ENCODE results near the gene NET1. TPM values are rescaled to one million over a fixed set of nuclear protein-coding genes. Genes with fewer than 3 reads are reported as not detected.
A peak's percentile ranks its signal among the peaks of the same experiment; 100 is the strongest.
"Not testable (repeated sequence)": the region's sequence is repeated elsewhere in the genome, so short reads cannot be mapped to it uniquely, and the experiment has no call there.

NET1 gene
- total RNA-seq, 2 donors from 2014 or later: 22.2 to 37.5 TPM

- not testable (repeated sequence) for H3K27me3 Mint-ChIP-seq (ENCODE audit: low read depth); H3K36me3 Mint-ChIP-seq (ENCODE audit: insufficient read depth in 2 of 2); H3K4me1 Mint-ChIP-seq (ENCODE audit: low read depth); H3K4me3 Mint-ChIP-seq; H3K9me3 Mint-ChIP-seq; H3K27ac Mint-ChIP-seq; ATAC-seq (replicated peaks in 1 of 2); DNase-seq
Measured at GRCh38 chr10:5380395-5380794, 32.0 kb upstream of the NET1 start.

- Mint-ChIP-seq H3K9me3 (peaks cover 3 to 6% of the 10 kb centered on the region in 2 donors), H3K4me3 (no peak overlapping the region), H3K27ac (no peak overlapping the region), H3K36me3 (ENCODE audit: insufficient read depth in 2 of 2) (peaks cover 0 to 2% of the 10 kb centered on the region in 2 donors), H3K4me1 (ENCODE audit: low read depth) (no peaks in the 10 kb centered on the region), H3K27me3 (ENCODE audit: low read depth) (no peaks in the 10 kb centered on the region)
- no peak for DNase-seq
- no peak for ATAC-seq (replicated peaks in 1 of 2)
Measured at GRCh38 chr10:5381187-5381586, 31.2 kb upstream of the NET1 start.

GRCh38 chr10:5385224-5385623 lies 27.1 kb upstream of the NET1 start:
- no peak overlapping the region for H3K27ac Mint-ChIP-seq
- H3K27me3 Mint-ChIP-seq (ENCODE audit: low read depth): peaks cover 5% of the 10 kb centered on the region
- H3K4me3 Mint-ChIP-seq: no peak overlapping the region
- H3K4me1 Mint-ChIP-seq (ENCODE audit: low read depth): peaks cover 5% of the 10 kb centered on the region
- ATAC-seq (replicated peaks in 1 of 2) (no peak), DNase-seq (no peak)
- H3K36me3 Mint-ChIP-seq (ENCODE audit: insufficient read depth in 2 of 2): peaks cover 6 to 9% of the 10 kb centered on the region in 2 donors
- H3K9me3 Mint-ChIP-seq: peaks cover 8% of the 10 kb centered on the region in 2 donors

DNA sequence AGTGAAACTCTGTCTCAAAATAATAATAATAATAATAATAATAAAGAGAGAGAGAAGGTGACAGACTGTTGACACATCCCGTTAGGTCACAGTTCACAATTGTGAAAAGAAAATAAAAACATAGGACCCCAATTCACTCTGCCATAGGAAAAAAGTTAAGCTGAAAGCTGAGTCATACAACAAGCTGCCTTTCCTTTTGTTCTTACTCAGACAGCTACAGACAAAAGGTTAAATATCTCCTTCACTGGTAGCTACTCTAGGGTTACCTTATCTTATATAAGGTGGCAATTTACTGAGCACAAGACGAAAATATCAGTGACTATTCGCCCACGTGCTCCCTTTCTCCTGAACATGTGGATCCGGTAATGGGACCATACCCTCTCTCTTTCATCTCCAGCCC lies 25.2 kb upstream of the NET1 start:
- H3K36me3 Mint-ChIP-seq (ENCODE audit: insufficient read depth in 2 of 2): peaks cover 12 to 22% of the 10 kb centered on the region in 2 donors
- ATAC-seq (replicated peaks in 1 of 2): peak; percentile 57 to 78
- DNase-seq: no peak
- H3K9me3 Mint-ChIP-seq: peaks cover 18 to 23% of the 10 kb centered on the region in 2 donors
- H3K4me1 Mint-ChIP-seq (ENCODE audit: low read depth): peaks cover 5% of the 10 kb centered on the region
- H3K4me3 Mint-ChIP-seq: no peak overlapping the region
- no peak overlapping the region for H3K27ac Mint-ChIP-seq
- peaks cover 5% of the 10 kb centered on the region for H3K27me3 Mint-ChIP-seq (ENCODE audit: low read depth)

- H3K27ac Mint-ChIP-seq: no peak overlapping the region
- no peak for ATAC-seq (replicated peaks in 1 of 2)
Measured at GRCh38 chr10:5390607-5391205, 21.7 kb upstream of the NET1 start.

GRCh38 chr10:5391790-5392189 lies 20.6 kb upstream of the NET1 start:
- DNase-seq (no peak), ATAC-seq (replicated peaks in 1 of 2) (no peak)
- Mint-ChIP-seq H3K9me3 (peaks cover 21 to 23% of the 10 kb centered on the region in 2 donors), H3K4me1 (ENCODE audit: low read depth) (peaks cover 5% of the 10 kb centered on the region), H3K4me3 (no peak overlapping the region), H3K36me3 (ENCODE audit: insufficient read depth in 2 of 2) (peaks cover 14 to 24% of the 10 kb centered on the region in 2 donors), H3K27me3 (ENCODE audit: low read depth) (peaks cover 5% of the 10 kb centered on the region), H3K27ac (no peak overlapping the region)

More at GRCh38 chr10:5390607-5391205, 21.7 kb upstream of the NET1 start:
- H3K4me1 Mint-ChIP-seq (ENCODE audit: low read depth): peaks cover 5% of the 10 kb centered on the region
- H3K4me3 Mint-ChIP-seq: no peak overlapping the region
- no peak for DNase-seq
- peaks cover 14 to 24% of the 10 kb centered on the region in 2 donors for H3K36me3 Mint-ChIP-seq (ENCODE audit: insufficient read depth in 2 of 2)
- peaks cover 5% of the 10 kb centered on the region for H3K27me3 Mint-ChIP-seq (ENCODE audit: low read depth)
- peaks cover 21 to 23% of the 10 kb centered on the region in 2 donors for H3K9me3 Mint-ChIP-seq

- H3K9me3 Mint-ChIP-seq: peaks cover 17 to 19% of the 10 kb centered on the region in 2 donors
- H3K4me1 Mint-ChIP-seq (ENCODE audit: low read depth): no peaks in the 10 kb centered on the region
- no peak for ATAC-seq (replicated peaks in 1 of 2)
- peaks cover 10 to 21% of the 10 kb centered on the region in 2 donors for H3K36me3 Mint-ChIP-seq (ENCODE audit: insufficient read depth in 2 of 2)
- no peak overlapping the region for H3K4me3 Mint-ChIP-seq
- peaks cover 7% of the 10 kb centered on the region for H3K27me3 Mint-ChIP-seq (ENCODE audit: low read depth)
- H3K27ac Mint-ChIP-seq: no peak overlapping the region
- no peak for DNase-seq
Measured at GRCh38 chr10:5393529-5393928, 18.8 kb upstream of the NET1 start.

- Mint-ChIP-seq H3K27me3 (ENCODE audit: low read depth) (peaks cover 18% of the 10 kb centered on the region), H3K9me3 (peaks cover 13 to 14% of the 10 kb centered on the region in 2 donors), H3K4me3 (no peak overlapping the region), H3K36me3 (ENCODE audit: insufficient read depth in 2 of 2) (peaks cover 5 to 18% of the 10 kb centered on the region in 2 donors), H3K27ac (no peak overlapping the region), H3K4me1 (ENCODE audit: low read depth) (no peaks in the 10 kb centered on the region)
- no peak for DNase-seq
- ATAC-seq (replicated peaks in 1 of 2): no peak
Measured at GRCh38 chr10:5395168-5395567, 17.2 kb upstream of the NET1 start.

- peaks cover 2 to 5% of the 10 kb centered on the region in 2 donors for H3K9me3 Mint-ChIP-seq
- no peak for ATAC-seq (replicated peaks in 1 of 2)
- no peak for DNase-seq
- no peak overlapping the region for H3K4me3 Mint-ChIP-seq
- H3K27ac Mint-ChIP-seq: no peak overlapping the region
- H3K27me3 Mint-ChIP-seq (ENCODE audit: low read depth): peaks cover 18% of the 10 kb centered on the region
- H3K36me3 Mint-ChIP-seq (ENCODE audit: insufficient read depth in 2 of 2): peaks cover 2 to 3% of the 10 kb centered on the region in 2 donors
- H3K4me1 Mint-ChIP-seq (ENCODE audit: low read depth): no peaks in the 10 kb centered on the region
Measured at GRCh38 chr10:5396556-5397300, 15.6 kb upstream of the NET1 start.

DNA sequence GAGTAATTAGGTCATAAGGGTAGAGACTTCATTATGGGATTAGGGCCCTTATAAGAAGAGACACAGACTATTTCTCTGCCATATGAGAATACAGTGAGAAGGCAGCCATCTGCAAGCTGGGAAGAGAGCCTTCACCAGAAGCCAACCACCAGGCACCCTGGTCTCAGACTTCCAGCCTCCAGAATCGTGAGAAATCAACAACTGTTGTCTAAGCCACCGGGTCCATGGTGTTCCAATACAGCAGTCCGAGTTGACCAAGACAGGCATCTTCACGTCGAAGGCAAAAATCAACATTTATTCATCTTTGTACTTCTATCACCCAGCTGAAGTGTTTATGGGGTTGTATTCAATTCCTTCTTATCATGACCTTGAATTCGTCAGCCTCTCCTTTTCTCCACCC lies 13.0 kb upstream of the NET1 start:
- no peaks in the 10 kb centered on the region for H3K4me1 Mint-ChIP-seq (ENCODE audit: low read depth)
- no peak for ATAC-seq (replicated peaks in 1 of 2)

GRCh38 chr10:5400468-5401240 lies 11.7 kb upstream of the NET1 start:
- Mint-ChIP-seq H3K4me3 (no peak overlapping the region), H3K27me3 (ENCODE audit: low read depth) (peaks cover 18% of the 10 kb centered on the region), H3K27ac (no peak overlapping the region), H3K36me3 (ENCODE audit: insufficient read depth in 2 of 2) (no peaks in the 10 kb centered on the region), H3K9me3 (no peaks in the 10 kb centered on the region), H3K4me1 (ENCODE audit: low read depth) (no peaks in the 10 kb centered on the region)
- no peak for DNase-seq
- ATAC-seq (replicated peaks in 1 of 2): no peak

More for the DNA sequence above, 13.0 kb upstream of the NET1 start:
- H3K4me3 Mint-ChIP-seq: no peak overlapping the region
- DNase-seq: no peak
- H3K27me3 Mint-ChIP-seq (ENCODE audit: low read depth): peaks cover 18% of the 10 kb centered on the region
- H3K9me3 Mint-ChIP-seq: no peaks in the 10 kb centered on the region
- no peak overlapping the region for H3K27ac Mint-ChIP-seq
- no peaks in the 10 kb centered on the region for H3K36me3 Mint-ChIP-seq (ENCODE audit: insufficient read depth in 2 of 2)

- no peaks in the 10 kb centered on the region for H3K36me3 Mint-ChIP-seq (ENCODE audit: insufficient read depth in 2 of 2)
- DNase-seq (no peak), ATAC-seq (replicated peaks in 1 of 2) (no peak)
- peaks cover 13% of the 10 kb centered on the region for H3K27me3 Mint-ChIP-seq (ENCODE audit: low read depth)
- H3K4me1 Mint-ChIP-seq (ENCODE audit: low read depth): no peaks in the 10 kb centered on the region
- no peak overlapping the region for H3K27ac Mint-ChIP-seq
- H3K9me3 Mint-ChIP-seq: no peaks in the 10 kb centered on the region
- no peak overlapping the region for H3K4me3 Mint-ChIP-seq
Measured at GRCh38 chr10:5402798-5403197, 9.6 kb upstream of the NET1 start.

Measured in activated T-cell treated with anti-CD3 and anti-CD28 coated beads, Interleukin-2, amount 50 U/mL, for 72 hours (primary cell).